Endothelial cell of umbilical vein (primary cell): Measurements from ENCODE around the gene ANKRD33. TPM values are rescaled to one million over a fixed set of nuclear protein-coding genes. Genes with fewer than 3 reads are reported as not detected.

Experiments used
- BruUV-seq: library from RNA; stranded (reverse); fragments of 400-500 nt; replicated peaks from 2 replicates; lab custom pipeline; 2021; lab: Mats Ljungman, UMichigan
- CTCF ChIA-PET: fragments of 300-600, 350-600 bp; sonication (Branson Sonifier 250); formaldehyde crosslinking; loops from one replicate; lab custom pipeline; 2021; ENCODE audit warnings: antibody characterized with exemption, inconsistent platforms; lab: Charles Lee
- POLR2A ChIA-PET: fragments of 300-600, 350-600 bp; sonication (Branson Sonifier 250); formaldehyde crosslinking; loops from one replicate; lab custom pipeline; 2021; ENCODE audit warnings: antibody characterized with exemption, inconsistent platforms; lab: Charles Lee
- DNase-seq: peaks from one replicate; pipeline ENCODE4 v3.0.0-alpha.2; 2011; ENCODE audit warnings: low read depth, low spot score
- FAIRE-seq: peaks from 2 replicates; lab custom pipeline; 2011; peaks lifted over from hg19 to GRCh38; lab: Jason Lieb, UNC
- H2AFZ ChIP-seq: 2 replicates; pipeline ENCODE4 v1.6.0; 2012; ENCODE audit warnings: low read depth, low read length, control low read depth, inconsistent platforms
- H3K27ac ChIP-seq: 2 replicates; pipeline ENCODE4 v1.5.1; 2011; ENCODE audit warnings: low read depth, mild to moderate bottlenecking, control low read depth, low read length, moderate library complexity; ENCODE audit not compliant: insufficient read depth
- H3K27me3 ChIP-seq, 2 experiments: 2 replicates each; pipeline versions ENCODE4 v1.6.0 to v1.6.1; 2011; ENCODE audit warnings: low read length in 2 of 2, mixed read lengths in 1 of 2; ENCODE audit not compliant: control insufficient read depth in 2 of 2, insufficient read depth in 2 of 2
- H3K36me3 ChIP-seq, 2 experiments: 2 replicates in 1 of 2; 3 replicates in 1 of 2; pipeline ENCODE4 v1.5.1; 2011; ENCODE audit warnings: low read length in 2 of 2, mild to moderate bottlenecking in 1 of 2, moderate library complexity in 1 of 2; ENCODE audit not compliant: control insufficient read depth in 2 of 2, insufficient read depth in 2 of 2; ENCODE audit errors: extremely low read depth in 1 of 2
- H3K4me1 ChIP-seq: 3 replicates; pipeline ENCODE4 v1.5.1; 2011; ENCODE audit warnings: mild to moderate bottlenecking, low read length; ENCODE audit not compliant: control insufficient read depth, insufficient read depth; ENCODE audit errors: extremely low read depth
- H3K4me2 ChIP-seq: 2 replicates; pipeline ENCODE4 v1.6.1; 2011; ENCODE audit warnings: low read length, control low read depth, mixed read lengths; ENCODE audit not compliant: insufficient read depth
- H3K4me3 ChIP-seq, 3 experiments: fragments of 200-600 bp in 1 of 3; sonication (generic), shearing (Covaris generic) in 1 of 3; replicated peaks in 1 of 3; 2 replicates each; pipeline ENCODE4 v1.5.1; 2011 to 2016; ENCODE audit warnings: control low read depth in 3 of 3, low read length in 3 of 3, mild to moderate bottlenecking in 2 of 3, inconsistent platforms in 1 of 3, low read depth in 1 of 3, moderate library complexity in 1 of 3; ENCODE audit not compliant: insufficient read depth in 1 of 3
- H3K79me2 ChIP-seq: 2 replicates; pipeline ENCODE4 v1.6.0; 2012; ENCODE audit warnings: low read length, inconsistent platforms; ENCODE audit not compliant: control insufficient read depth, insufficient read depth
- H3K9ac ChIP-seq: replicated peaks from 2 replicates; pipeline ENCODE3; 2011; ENCODE audit warnings: low read length, control low read depth; ENCODE audit not compliant: insufficient read depth; ENCODE audit errors: extremely low read depth
- H3K9me1 ChIP-seq: replicated peaks from 3 replicates; pipeline ENCODE4 v1.6.0; 2011; ENCODE audit warnings: mild to moderate bottlenecking, low read length; ENCODE audit not compliant: control insufficient read depth, insufficient read depth; ENCODE audit errors: extremely low read depth
- H3K9me3 ChIP-seq: replicated peaks from 2 replicates; pipeline ENCODE4 v1.5.1; 2012; ENCODE audit warnings: low read length, inconsistent platforms; ENCODE audit not compliant: control insufficient read depth, insufficient read depth
- H4K20me1 ChIP-seq: replicated peaks from 2 replicates; pipeline ENCODE3; 2011; ENCODE audit warnings: mild to moderate bottlenecking, low read length; ENCODE audit not compliant: control insufficient read depth, insufficient read depth; ENCODE audit errors: extremely low read depth
- CTCF ChIP-seq, 2 donors: IDR thresholded peaks; 1 replicate in 1 of 2; 2 replicates in 1 of 2; pipeline ENCODE4 v1.5.1; 2011; ENCODE audit warnings: low read length in 2 of 2, mild to moderate bottlenecking in 2 of 2, moderate library complexity in 2 of 2, control low read depth in 1 of 2, inconsistent platforms in 1 of 2, low read depth in 1 of 2; ENCODE audit not compliant: insufficient read depth in 1 of 2; ENCODE audit errors: extremely low read depth in 1 of 2
- EZH2 ChIP-seq: IDR thresholded peaks from 2 replicates; pipeline ENCODE4 v1.6.1; 2012; ENCODE audit warnings: borderline replicate concordance, low read depth, mild to moderate bottlenecking, moderate library complexity, low read length, inconsistent platforms; ENCODE audit not compliant: severe bottlenecking
- FOS ChIP-seq: IDR thresholded peaks from 2 replicates; pipeline ENCODE4 v1.6.1; 2011; ENCODE audit warnings: mild to moderate bottlenecking, low read length, moderate library complexity, borderline replicate concordance; ENCODE audit not compliant: insufficient read depth
- GATA2 ChIP-seq: IDR thresholded peaks from 2 replicates; pipeline ENCODE4 v1.7.0; 2011; ENCODE audit warnings: low read depth, mild to moderate bottlenecking, moderate library complexity, mixed read lengths, low read length; ENCODE audit not compliant: insufficient read length, insufficient read depth
- JUN ChIP-seq: IDR thresholded peaks from 2 replicates; pipeline ENCODE4 v1.6.1; 2011; ENCODE audit warnings: borderline replicate concordance, low read depth; ENCODE audit not compliant: insufficient read length, insufficient read depth
- MYC ChIP-seq: IDR thresholded peaks from one replicate; pipeline ENCODE4 v1.6.1; 2011; ENCODE audit warnings: mild to moderate bottlenecking, low read depth, low read length
- POLR2A ChIP-seq: IDR thresholded peaks from 2 replicates; pipeline ENCODE4 v1.6.1; 2012; ENCODE audit warnings: low read depth, mild to moderate bottlenecking, control low read depth, low read length
- POLR2AphosphoS5 ChIP-seq: IDR thresholded peaks from 2 replicates; pipeline ENCODE4 v1.6.1; 2012; ENCODE audit warnings: low read depth, mild to moderate bottlenecking, control low read depth, low read length, moderate library complexity; ENCODE audit not compliant: insufficient read depth
- dilution Hi-C: fragments of 300-500 bp; cut with MboI; formaldehyde crosslinking; loops from one replicate; pipeline ENCODE4 v1.15.0; 2019; ENCODE audit warnings: low sequenced_read_pairs; ENCODE audit not compliant: extremely low pct_ligation_motif_present
- intact Hi-C: fragments of 100-400 bp; cut with micrococcal nuclease; formaldehyde crosslinking; loops from one replicate; pipeline ENCODE4 v1.10.0; 2022
- polyA plus RNA-seq, 4 experiments: library from polyadenylated mRNA; depleted of rRNA in 3 of 4; stranded (reverse) in 3 of 4; unstranded in 1 of 4; fragments of >200 nt; gene quantifications; 2 replicates each; pipeline versions ENCODE4 v1.2.1 to v1.2.3, GENCODE V29; 2011 to 2012; ENCODE audit warnings: missing spikeins in 1 of 4
- total RNA-seq: library from RNA; stranded (reverse); gene quantifications from 2 replicates; pipeline ENCODE4 v1.2.3, GENCODE V29; 2021
- TF ChIP-seq, protein P1 (sequence below): IDR thresholded peaks from 2 replicates; pipeline ENCODE4 v1.6.1; 2011; ENCODE audit not compliant: insufficient read depth, insufficient read length

The ANKRD33 gene
- total and polyA plus RNA-seq, 2 donors (not counting 3 experiments of a cell fraction or from before 2014, with no cell fraction given): 0.80 to 1.2 TPM

DNA sequence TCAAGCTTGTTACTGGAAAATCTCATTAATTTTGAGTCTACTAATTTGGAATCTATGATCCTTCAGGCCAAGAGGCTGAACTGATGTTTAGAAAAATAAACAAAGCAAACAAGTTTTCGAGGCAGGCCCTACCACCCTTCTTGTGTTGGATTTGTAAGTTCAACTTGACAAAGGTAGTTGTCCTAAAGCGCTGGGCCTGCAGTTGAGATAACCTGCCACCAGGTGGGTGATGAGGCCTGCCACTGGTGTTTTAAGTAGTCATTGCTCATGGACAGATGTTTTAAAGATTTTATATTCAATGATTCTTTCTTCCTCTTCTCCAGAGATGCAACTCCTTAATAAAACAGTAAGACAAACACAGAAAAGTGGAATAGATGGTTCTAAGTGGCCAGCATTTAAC, 38.8 kb downstream of the ANKRD33 start:
- BruUV-seq: no TSS peak
- H3K4me1 ChIP-seq: peaks cover 54% of the 10 kb centered on the region
- ChIA-PET CTCF (interaction anchor here (0.9 to 12.8 kb wide), 20 partner anchors 11 to 98 kb away, joined by 3 to 393 read pairs (median 6); partner anchors contain the start of gene ANKRD33), POLR2A (interaction anchor here (1.0 to 1.8 kb wide), 3 partner anchors 8 to 41 kb away, joined by 3 to 5 read pairs (median 3); no protein-coding TSS in a partner anchor)
- no peaks in the 10 kb centered on the region for H3K79me2 ChIP-seq
- H2AFZ ChIP-seq: no peak overlapping the region
- TF ChIP-seq EZH2: no peak
- peak; percentile 60 for TF ChIP-seq CTCF (IDR thresholded peaks at IDR 0.05; ENCODE audit: extremely low read depth in 1 of 2, insufficient read depth in 1 of 2, low read depth in 1 of 2, low read length in 2 of 2)
- peak overlapping the region; percentile 86 for H3K9ac ChIP-seq
- H3K27me3 ChIP-seq: no peaks in the 10 kb centered on the region
- FAIRE-seq: peak; percentile 83
- dilution Hi-C loops: no loop called here
- H4K20me1 ChIP-seq: no peaks in the 10 kb centered on the region
- no peaks in the 10 kb centered on the region for H3K9me1 ChIP-seq
- peak overlapping the region; percentile 53 for H3K4me2 ChIP-seq
- H3K27ac ChIP-seq: peak overlapping the region; percentile 99
- DNase-seq: peak; percentile 88
- no peak overlapping the region for H3K4me3 ChIP-seq
- H3K9me3 ChIP-seq: no peaks in the 10 kb centered on the region
- intact Hi-C loops: loop anchor here (1.0 kb wide), 5 partner anchors 14 to 97 kb away; partner anchors contain the start of gene ACVR1B
- H3K36me3 ChIP-seq: no peaks in the 10 kb centered on the region

DNA sequence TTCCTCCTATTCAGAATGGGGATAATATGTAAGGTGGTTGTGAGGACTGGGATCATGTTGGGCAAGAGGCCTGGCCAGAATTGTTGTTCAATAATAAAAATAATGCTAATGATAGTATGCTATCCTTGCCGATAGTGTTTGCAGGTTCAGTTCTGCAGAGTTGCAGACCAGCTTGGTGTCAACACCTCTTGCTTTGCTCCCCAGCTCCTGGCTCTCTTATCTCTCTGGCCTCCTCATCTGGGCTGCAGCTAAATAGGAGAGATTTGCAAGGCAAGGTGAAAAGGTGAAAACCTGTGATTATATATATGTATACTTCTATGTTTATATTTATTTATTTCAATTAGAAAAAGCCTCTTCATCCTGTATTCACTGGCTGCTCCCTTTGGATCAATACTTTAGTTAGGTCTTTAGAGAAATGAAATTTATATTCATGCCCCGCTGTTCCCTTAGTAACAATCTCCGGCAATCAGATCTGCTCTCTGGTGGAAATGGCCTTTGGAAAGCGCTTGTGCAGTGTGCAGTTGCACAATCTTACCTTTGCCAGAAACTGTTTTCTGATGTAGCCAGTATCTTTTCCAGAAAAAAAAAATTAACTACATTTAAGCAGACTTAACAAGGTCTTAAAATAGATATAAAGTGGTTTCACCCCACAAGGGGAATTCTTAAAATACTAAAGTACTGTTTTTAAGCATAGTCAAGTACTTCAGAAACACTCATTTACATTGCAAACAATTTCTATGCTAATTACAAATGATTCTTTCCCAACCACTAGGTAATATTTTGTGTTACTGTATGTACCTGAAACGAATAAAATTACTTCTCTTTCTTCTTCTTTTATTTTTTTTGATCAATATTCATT, 44.5 kb downstream of the ANKRD33 start:
- Histone ChIP-seq H2AFZ (no peak overlapping the region), H3K36me3 (no peaks in the 10 kb centered on the region), H3K9ac (no peak overlapping the region), H3K4me2 (no peak overlapping the region), H3K4me1 (no peaks in the 10 kb centered on the region), H3K27ac (no peak overlapping the region), H3K79me2 (no peaks in the 10 kb centered on the region), H3K9me1 (no peaks in the 10 kb centered on the region), H3K4me3 (no peak overlapping the region), H4K20me1 (no peaks in the 10 kb centered on the region), H3K9me3 (no peaks in the 10 kb centered on the region), H3K27me3 (no peaks in the 10 kb centered on the region)
- intact Hi-C loops (no loop called here), dilution Hi-C loops (no loop called here)
- POLR2A ChIA-PET: no interaction called here
- no peak for FAIRE-seq
- no peak for DNase-seq
- no peak for TF ChIP-seq EZH2
- TF ChIP-seq MYC: no peak
- TF ChIP-seq, protein P1, sequence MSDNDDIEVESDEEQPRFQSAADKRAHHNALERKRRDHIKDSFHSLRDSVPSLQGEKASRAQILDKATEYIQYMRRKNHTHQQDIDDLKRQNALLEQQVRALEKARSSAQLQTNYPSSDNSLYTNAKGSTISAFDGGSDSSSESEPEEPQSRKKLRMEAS: no peak
- TF ChIP-seq CTCF (IDR thresholded peaks at IDR 0.05; ENCODE audit: extremely low read depth in 1 of 2, insufficient read depth in 1 of 2, low read depth in 1 of 2, low read length in 2 of 2): no peak
- TF ChIP-seq FOS: no peak
- TF ChIP-seq POLR2A: no peak
- no peak for TF ChIP-seq GATA2
- no peak for TF ChIP-seq POLR2AphosphoS5
- TF ChIP-seq JUN: no peak
- BruUV-seq: no TSS peak
- CTCF ChIA-PET: interaction anchor here (1.7 kb wide), 1 partner anchor 42 kb away, joined by 4 read pairs; no protein-coding TSS in a partner anchor
